Stimulated activated CD8-positive, alpha-beta memory T cell treated with anti-CD3 and anti-CD28 coated beads, Interleukin-7, amount 100 ng/mL, for 4 hours (primary cell): Measurements from ENCODE around the gene PFKFB4.

Experiments
- DNase-seq, 2 donors: peaks; one replicate each; pipeline ENCODE4 v3.0.0-alpha.2; 2020; ENCODE audit warnings: low read depth in 2 of 2

Gene PFKFB4

GRCh38 chr3:48584836-48585235 lies 28.2 kb upstream of the PFKFB4 start:
- DNase-seq: no peak

- DNase-seq: no peak
Observed at GRCh38 chr3:48581621-48582481, 25.2 kb upstream of the PFKFB4 start.

GRCh38 chr3:48576647-48577046 lies 20.0 kb upstream of the PFKFB4 start:
- DNase-seq: no peak

- no peak for DNase-seq
Observed at GRCh38 chr3:48575366-48575765, 18.8 kb upstream of the PFKFB4 start.

GRCh38 chr3:48573973-48574585 lies 17.5 kb upstream of the PFKFB4 start:
- no peak for DNase-seq

- DNase-seq: no peak
Observed at GRCh38 chr3:48572517-48572916, 15.9 kb upstream of the PFKFB4 start.

- DNase-seq: no peak
Observed at GRCh38 chr3:48571938-48572337, 15.3 kb upstream of the PFKFB4 start.

- DNase-seq: no peak
Observed at GRCh38 chr3:48569808-48570450, 13.3 kb upstream of the PFKFB4 start.

GRCh38 chr3:48569400-48569799 lies 12.8 kb upstream of the PFKFB4 start:
- no peak for DNase-seq

- no peak for DNase-seq
Observed at GRCh38 chr3:48568476-48568875, 11.9 kb upstream of the PFKFB4 start.

GRCh38 chr3:48567500-48567899 lies 10.9 kb upstream of the PFKFB4 start:
- no peak for DNase-seq

GRCh38 chr3:48567090-48567489 lies 10.5 kb upstream of the PFKFB4 start:
- no peak for DNase-seq

GRCh38 chr3:48566401-48566760 lies 9.8 kb upstream of the PFKFB4 start:
- DNase-seq: no peak

- DNase-seq: no peak
Observed at GRCh38 chr3:48565591-48566400, 9.2 kb upstream of the PFKFB4 start.

- no peak for DNase-seq
Observed at GRCh38 chr3:48565186-48565585, 8.6 kb upstream of the PFKFB4 start.

GRCh38 chr3:48564667-48565066 lies 8.1 kb upstream of the PFKFB4 start:
- DNase-seq: no peak

- peak; percentile 25 to 62 for DNase-seq
Observed at GRCh38 chr3:48564022-48564421, 7.4 kb upstream of the PFKFB4 start.

- no peak for DNase-seq
Observed at GRCh38 chr3:48563382-48563918, 6.8 kb upstream of the PFKFB4 start, which contains the start of gene UCN2. TSS of gene UCN2 (minus strand) at chr3:48563781. CDS start at chr3:48563124, 657 bp downstream.

- no peak for DNase-seq
Observed at GRCh38 chr3:48562367-48563095, 5.9 kb upstream of the PFKFB4 start.

GRCh38 chr3:48561045-48561736 lies 4.6 kb upstream of the PFKFB4 start:
- DNase-seq: no peak
